Measurements from ENCODE around the gene CLASP2.

DNA sequence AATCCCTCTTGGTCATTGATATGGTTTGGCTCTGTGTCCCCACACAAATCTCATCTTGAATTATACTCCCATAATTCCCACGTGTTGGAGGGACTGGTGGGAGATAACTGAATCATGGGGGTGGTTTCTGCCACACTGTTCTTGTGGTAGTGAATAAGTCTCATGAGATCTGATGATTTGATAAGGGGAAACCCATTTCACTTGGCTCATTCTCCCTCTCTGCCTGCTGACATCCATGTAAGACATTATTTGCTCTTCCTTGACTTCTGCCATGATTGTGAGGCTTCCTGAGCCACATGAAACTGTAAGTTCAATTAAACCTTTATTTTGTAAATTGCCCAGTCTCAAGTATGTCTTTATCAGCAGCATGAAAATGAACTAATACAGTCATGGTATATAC is 171.0 kb downstream of the CLASP2 start:
- TF ChIP-seq POLR2A (IDR thresholded peaks at IDR 0.05; ENCODE audit: low read length), result no peak
- no peak for TF ChIP-seq GATA1 (IDR thresholded peaks at IDR 0.05; ENCODE audit: low read depth, low read length)

Measured in erythroblast (primary cell).